Activated CD8-positive, alpha-beta T cell treated with anti-CD3 and anti-CD28 coated beads, Interleukin-2, amount 10 ng/mL, durations not matched to agents 7 days and 5 days (primary cell): Measurements from ENCODE around the gene CARF. TPM values are rescaled to one million over a fixed set of nuclear protein-coding genes. Genes with fewer than 3 reads are reported as not detected.
A peak's percentile ranks its signal among the peaks of the same experiment; 100 is the strongest.
"Not testable (repeated sequence)": the region's sequence is repeated elsewhere in the genome, so short reads cannot be mapped to it uniquely, and the experiment has no call there.

Experiments
- ATAC-seq: fragments of 150-1000 bp; cut with Tn5 transposase; one replicate; pipeline ENCODE4 v1.10.0; 2021; ENCODE audit warnings: moderate library complexity
- CTCF ChIA-PET: fragments of 350-600 bp; sonication (Branson Sonifier 250); formaldehyde crosslinking; loops from one replicate; lab custom pipeline; 2021; ENCODE audit warnings: antibody characterized with exemption; lab: Charles Lee
- POLR2A ChIA-PET: fragments of 350-600 bp; sonication (Branson Sonifier 250); formaldehyde crosslinking; loops from one replicate; lab custom pipeline; 2021; ENCODE audit warnings: antibody characterized with exemption; lab: Charles Lee
- DNase-seq: peaks from one replicate; pipeline ENCODE4 v3.0.0-alpha.2; 2020
- H3K27ac Mint-ChIP-seq: one replicate; pipeline ENCODE4 v1.8.0; 2021; ENCODE audit warnings: mild to moderate bottlenecking, mixed read lengths
- H3K27me3 Mint-ChIP-seq: one replicate; pipeline ENCODE4 v1.8.0; 2021; ENCODE audit warnings: low read depth, mixed read lengths
- H3K36me3 Mint-ChIP-seq: one replicate; pipeline ENCODE4 v1.8.0; 2021; ENCODE audit warnings: low read depth, mixed read lengths
- H3K4me1 Mint-ChIP-seq: one replicate; pipeline ENCODE4 v1.8.0; 2021; ENCODE audit warnings: low read depth, mixed read lengths
- H3K4me3 Mint-ChIP-seq: one replicate; pipeline ENCODE4 v1.8.0; 2021; ENCODE audit warnings: mild to moderate bottlenecking, mixed read lengths
- H3K9me3 Mint-ChIP-seq: one replicate; pipeline ENCODE4 v1.8.0; 2022; ENCODE audit warnings: mixed read lengths; ENCODE audit not compliant: insufficient read depth
- total RNA-seq, 2 experiments: library from RNA; stranded (reverse); gene quantifications; one replicate each; pipeline ENCODE4 v1.2.3, GENCODE V29; 2021

Gene CARF
- total RNA-seq, 2 experiments from 2014 or later: 7.6 to 8.5 TPM

GRCh38 chr2:202989749-202990148 lies 77.7 kb downstream of the CARF start:
- ATAC-seq (no peak), DNase-seq (no peak)
- H3K4me3 Mint-ChIP-seq: no peak overlapping the region
- POLR2A ChIA-PET: no interaction called here
- H3K9me3 Mint-ChIP-seq: no peaks in the 10 kb centered on the region
- H3K36me3 Mint-ChIP-seq: no peaks in the 10 kb centered on the region
- H3K4me1 Mint-ChIP-seq: peaks cover 4% of the 10 kb centered on the region
- H3K27ac Mint-ChIP-seq: no peak overlapping the region
- CTCF ChIA-PET: no interaction called here
- no peaks in the 10 kb centered on the region for H3K27me3 Mint-ChIP-seq

- ChIA-PET CTCF (no interaction called here), POLR2A (no interaction called here)
- Mint-ChIP-seq H3K27ac (no peak overlapping the region), H3K4me3 (no peak overlapping the region), H3K4me1 (peaks cover 4% of the 10 kb centered on the region), H3K27me3 (no peaks in the 10 kb centered on the region), H3K36me3 (no peaks in the 10 kb centered on the region), H3K9me3 (no peaks in the 10 kb centered on the region)
- ATAC-seq (no peak), DNase-seq (no peak)
These were observed 78.4 kb downstream of the CARF start for GRCh38 chr2:202990501-202990900.

DNA sequence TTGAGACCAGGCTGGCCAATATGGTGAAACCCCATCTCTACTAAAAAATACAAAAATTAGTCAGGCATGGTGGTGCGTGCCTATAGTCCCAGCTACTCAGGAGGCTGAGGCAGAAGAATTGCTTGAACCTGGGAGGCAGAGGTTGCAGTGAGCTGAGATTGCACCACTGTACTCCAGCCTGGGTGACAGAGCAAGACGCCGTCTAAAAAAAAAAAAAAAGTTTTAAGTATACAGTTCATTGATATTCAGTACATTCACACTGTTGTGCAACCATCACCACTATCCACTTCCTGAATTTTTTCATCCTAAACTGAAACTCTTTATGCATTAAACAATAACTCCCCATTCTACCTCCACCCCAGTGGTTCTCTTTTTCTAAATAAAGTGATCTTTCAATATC lies 85.0 kb downstream of the CARF start:
- DNase-seq, H3K9me3 Mint-ChIP-seq, ATAC-seq, H3K4me3 Mint-ChIP-seq, H3K4me1 Mint-ChIP-seq, H3K27ac Mint-ChIP-seq, H3K36me3 Mint-ChIP-seq, H3K27me3 Mint-ChIP-seq, POLR2A ChIA-PET: not testable (repeated sequence)
- CTCF ChIA-PET: interaction anchor here (1.3 kb wide), 1 partner anchor 13 kb away, joined by 3 read pairs; no protein-coding TSS in a partner anchor

DNA sequence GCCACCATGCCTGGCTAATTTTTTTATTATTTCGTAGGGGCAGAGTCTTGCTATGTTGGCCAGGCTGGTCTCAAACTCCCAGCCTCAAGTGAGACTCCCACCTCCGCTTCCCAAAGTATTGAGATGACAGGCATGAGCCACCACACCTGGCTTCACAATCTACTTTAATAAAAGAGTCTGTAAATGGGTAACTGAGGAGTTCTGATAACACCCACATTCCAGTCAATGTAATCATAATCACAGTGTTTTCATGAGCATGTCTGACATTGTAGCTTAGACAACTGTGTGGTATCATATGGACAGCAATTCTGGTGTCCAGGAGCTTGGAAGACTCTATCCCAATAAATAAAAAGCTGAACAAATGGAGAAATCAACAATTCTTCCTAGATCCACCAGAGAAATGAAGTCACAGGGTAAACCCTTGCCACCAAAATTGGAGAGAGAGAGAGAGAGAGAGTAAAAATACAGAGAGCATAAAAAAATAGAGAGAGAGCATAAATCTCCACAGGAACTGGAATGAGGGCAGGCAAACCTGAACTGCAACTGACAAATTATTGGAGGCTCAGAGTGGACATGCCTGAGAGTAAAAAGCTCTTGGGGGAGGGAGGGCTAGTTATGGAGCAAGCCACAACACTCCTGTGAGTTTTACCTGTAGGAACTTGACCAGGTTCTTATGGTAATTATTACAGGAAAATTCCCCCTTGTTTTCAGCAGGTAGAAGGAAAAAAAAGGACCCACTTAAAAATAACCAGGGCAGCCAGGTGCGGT lies 90.2 kb downstream of the CARF start:
- no peak for ATAC-seq
- DNase-seq: no peak
- H3K9me3 Mint-ChIP-seq: no peaks in the 10 kb centered on the region
- CTCF ChIA-PET: no interaction called here
- H3K4me3 Mint-ChIP-seq: no peak overlapping the region
- H3K27ac Mint-ChIP-seq: no peak overlapping the region
- POLR2A ChIA-PET: no interaction called here
- peaks cover 5% of the 10 kb centered on the region for H3K27me3 Mint-ChIP-seq
- H3K4me1 Mint-ChIP-seq: peaks cover 1% of the 10 kb centered on the region
- no peaks in the 10 kb centered on the region for H3K36me3 Mint-ChIP-seq

GRCh38 chr2:203003716-203004115 lies 91.6 kb downstream of the CARF start:
- ATAC-seq: no peak
- CTCF ChIA-PET: interaction anchor here (0.6 kb wide), 2 partner anchors 96 to 723 kb away, joined by 3 read pairs; no protein-coding TSS in a partner anchor
- POLR2A ChIA-PET: no interaction called here
- Mint-ChIP-seq H3K27me3 (peaks cover 5% of the 10 kb centered on the region), H3K9me3 (no peaks in the 10 kb centered on the region), H3K27ac (no peak overlapping the region), H3K4me1 (no peaks in the 10 kb centered on the region), H3K4me3 (no peak overlapping the region), H3K36me3 (no peaks in the 10 kb centered on the region)
- no peak for DNase-seq

DNA sequence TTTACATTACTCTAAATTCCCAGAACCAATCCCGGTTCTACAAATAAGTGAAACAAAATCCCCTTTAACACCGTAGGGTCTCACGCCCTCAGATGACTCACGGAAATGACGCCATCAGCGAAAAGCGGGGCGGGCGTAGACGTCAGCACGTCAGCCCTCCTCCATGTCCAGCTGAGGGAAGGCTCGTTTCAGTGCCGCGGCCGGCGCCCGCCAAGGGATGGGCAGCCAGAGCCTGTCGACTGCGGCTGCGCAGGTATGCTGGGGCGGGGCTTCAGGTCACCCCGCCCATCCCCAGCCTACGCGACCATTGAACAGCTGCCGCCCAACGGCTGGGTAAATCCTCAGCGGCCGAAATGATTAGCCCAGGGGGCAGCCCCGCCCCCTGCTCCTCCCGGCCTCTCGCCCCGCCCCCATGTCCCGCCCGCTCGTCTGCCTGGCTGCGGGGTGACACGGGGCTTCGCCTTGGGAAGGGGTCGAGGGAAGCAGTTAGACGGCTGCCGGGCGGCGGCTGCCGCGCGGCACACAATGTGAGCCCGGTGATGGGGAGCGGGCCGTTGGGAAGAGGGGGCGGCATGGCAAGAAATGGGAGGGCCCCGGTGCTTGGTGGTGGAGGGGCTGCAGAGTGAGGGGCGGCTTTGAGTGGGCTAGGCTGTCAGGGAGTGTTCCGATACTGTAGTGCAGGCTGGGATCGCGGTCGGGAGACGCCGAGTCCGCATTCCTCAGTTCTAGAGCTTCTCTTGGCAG lies 102.6 kb downstream of the CARF start, which contains the start of gene NBEAL1:
NBEAL1 (plus strand) TSS at position 420 of the 744 bp plus-strand sequence. CDS start 1,510 bp downstream, outside the sequence.
- peak within 1 kb of the TSS; percentile 97 for H3K27ac Mint-ChIP-seq
- ATAC-seq (peak; percentile 96), DNase-seq (peak; percentile 97)
- peaks cover 13% of the 10 kb centered on the region for H3K27me3 Mint-ChIP-seq
- ChIA-PET CTCF (interaction anchor here (0.6 kb wide), 1 partner anchor 45 kb away, joined by 3 read pairs; no protein-coding TSS in a partner anchor), POLR2A (interaction anchor here (0.7 to 1.2 kb wide), 2 partner anchors 211 to 225 kb away, joined by 3 to 4 read pairs; partner anchors contain the start of gene CYP20A1)
- H3K4me1 Mint-ChIP-seq: peaks cover 37% of the 10 kb centered on the region
- H3K4me3 Mint-ChIP-seq: peak within 1 kb of the TSS; percentile 96
- H3K9me3 Mint-ChIP-seq: no peaks in the 10 kb centered on the region
- peaks cover 9% of the 10 kb centered on the region for H3K36me3 Mint-ChIP-seq

GRCh38 chr2:203016716-203017115 lies 104.6 kb downstream of the CARF start:
- Mint-ChIP-seq H3K27ac (no peak overlapping the region), H3K27me3 (no peaks in the 10 kb centered on the region), H3K36me3 (peaks cover 9% of the 10 kb centered on the region), H3K9me3 (no peaks in the 10 kb centered on the region), H3K4me3 (peak overlapping the region; percentile 4), H3K4me1 (peaks cover 37% of the 10 kb centered on the region)
- ChIA-PET CTCF (interaction anchor here (1.0 kb wide), 1 partner anchor 222 kb away, joined by 4 read pairs; the partner anchor contains the start of gene CYP20A1), POLR2A (interaction anchor here (0.6 kb wide), 2 partner anchors 222 to 793 kb away, joined by 5 read pairs; no protein-coding TSS in a partner anchor)
- no peak for ATAC-seq
- DNase-seq: no peak

GRCh38 chr2:203018181-203018580 lies 106.1 kb downstream of the CARF start:
- no peaks in the 10 kb centered on the region for H3K27me3 Mint-ChIP-seq
- ATAC-seq: no peak
- peak overlapping the region; percentile 53 for H3K4me3 Mint-ChIP-seq
- H3K36me3 Mint-ChIP-seq: peaks cover 9% of the 10 kb centered on the region
- no peak overlapping the region for H3K27ac Mint-ChIP-seq
- CTCF ChIA-PET: interaction anchor here (1.1 kb wide), 1 partner anchor 149 kb away, joined by 3 read pairs; no protein-coding TSS in a partner anchor
- no peaks in the 10 kb centered on the region for H3K9me3 Mint-ChIP-seq
- POLR2A ChIA-PET: interaction anchor here (0.9 kb wide), 1 partner anchor 107 kb away, joined by 4 read pairs; the partner anchor contains the start of gene WDR12
- H3K4me1 Mint-ChIP-seq: peaks cover 37% of the 10 kb centered on the region
- DNase-seq: no peak

DNA sequence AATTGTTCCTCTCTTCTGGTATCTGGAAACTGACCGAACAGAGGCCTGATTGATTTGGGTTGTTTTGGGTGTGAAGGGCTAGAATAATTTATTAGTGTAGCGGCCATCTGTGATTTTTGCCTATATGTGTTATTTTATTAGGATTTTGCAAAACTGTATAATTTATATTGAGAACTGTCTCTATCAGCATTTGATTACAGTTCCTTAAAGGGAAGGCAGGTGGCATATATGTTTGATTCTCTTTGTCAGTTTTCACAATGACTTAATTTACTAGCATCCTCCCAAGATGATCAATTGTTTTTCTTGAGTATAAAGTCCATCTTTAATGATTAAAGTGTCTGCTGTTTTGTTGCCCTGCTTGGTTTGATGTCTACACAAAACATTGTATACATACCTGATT lies 107.1 kb downstream of the CARF start:
- H3K27ac Mint-ChIP-seq: no peak overlapping the region
- peaks cover 27% of the 10 kb centered on the region for H3K4me1 Mint-ChIP-seq
- no peak for DNase-seq
- H3K4me3 Mint-ChIP-seq: no peak overlapping the region
- H3K27me3 Mint-ChIP-seq: no peaks in the 10 kb centered on the region
- no peaks in the 10 kb centered on the region for H3K9me3 Mint-ChIP-seq
- POLR2A ChIA-PET: no interaction called here
- no peak for ATAC-seq
- H3K36me3 Mint-ChIP-seq: peaks cover 9% of the 10 kb centered on the region
- CTCF ChIA-PET: no interaction called here

DNA sequence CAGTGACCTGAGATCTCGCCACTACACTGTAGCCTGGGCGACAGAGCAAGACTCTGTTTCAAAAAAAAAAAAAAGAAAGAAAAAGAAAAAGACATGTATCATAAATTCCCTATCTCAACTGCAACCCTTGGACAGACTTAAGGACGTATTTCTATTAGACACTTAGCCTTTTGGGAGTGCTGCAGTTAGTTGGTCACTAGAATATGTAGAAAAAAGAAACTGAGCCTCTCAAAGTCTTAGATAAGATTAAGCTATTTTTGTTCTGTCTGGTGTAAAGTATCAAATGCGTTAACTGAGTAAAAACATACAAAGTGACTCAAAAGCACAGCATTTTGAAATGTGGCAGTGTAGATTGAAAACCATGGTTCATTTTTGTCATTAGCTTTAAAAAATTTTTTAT lies 109.9 kb downstream of the CARF start:
- DNase-seq (no peak), ATAC-seq (no peak)
- Mint-ChIP-seq H3K36me3 (peaks cover 4% of the 10 kb centered on the region), H3K9me3 (no peaks in the 10 kb centered on the region), H3K4me1 (peaks cover 16% of the 10 kb centered on the region), H3K27me3 (no peaks in the 10 kb centered on the region), H3K4me3 (no peak overlapping the region), H3K27ac (no peak overlapping the region)
- POLR2A ChIA-PET: no interaction called here
- CTCF ChIA-PET: no interaction called here

DNA sequence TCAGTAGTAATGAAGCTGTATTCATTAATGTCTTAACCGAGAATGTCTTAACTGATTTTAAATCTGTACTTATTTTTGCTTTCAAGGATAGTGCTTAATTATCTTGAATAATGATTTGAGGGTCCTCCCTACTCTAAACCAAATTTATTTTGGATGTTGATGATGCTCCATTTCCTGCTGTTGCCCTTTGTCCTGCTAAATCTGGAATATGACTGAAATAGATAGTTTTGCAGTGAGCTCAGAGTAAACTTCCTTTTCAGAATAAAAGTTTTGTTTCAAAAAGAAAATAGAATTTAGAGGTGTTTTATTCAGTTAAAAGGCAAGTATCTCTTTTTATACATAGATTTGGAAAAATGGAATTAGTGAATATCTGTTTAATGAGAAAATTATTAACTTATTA lies 110.7 kb downstream of the CARF start:
- no peak overlapping the region for H3K4me3 Mint-ChIP-seq
- ChIA-PET CTCF (no interaction called here), POLR2A (interaction anchor here (0.6 kb wide), 1 partner anchor 646 kb away, joined by 3 read pairs; no protein-coding TSS in a partner anchor)
- no peak for DNase-seq
- H3K9me3 Mint-ChIP-seq: no peaks in the 10 kb centered on the region
- no peak overlapping the region for H3K27ac Mint-ChIP-seq
- peaks cover 15% of the 10 kb centered on the region for H3K4me1 Mint-ChIP-seq
- ATAC-seq: no peak
- H3K27me3 Mint-ChIP-seq: no peaks in the 10 kb centered on the region
- peaks cover 4% of the 10 kb centered on the region for H3K36me3 Mint-ChIP-seq
